ENCODE measurements around the gene AKT1.

- TF ChIP-seq CTCF (IDR thresholded peaks at IDR 0.05; ENCODE audit: insufficient read depth, low read depth, low read length) (no peak), EZH2 (IDR thresholded peaks at IDR 0.05; ENCODE audit: insufficient read depth, low read length) (no peak)
Observed at GRCh38 chr14:104749111-104749649, 46.4 kb downstream of the AKT1 start.
